Lower lobe of right lung (tissue), 2 donors: ENCODE measurements around the gene TBC1D24. TPM values are rescaled to one million over a fixed set of nuclear protein-coding genes. Genes with fewer than 3 reads are reported as not detected.
A peak's percentile ranks its signal among the peaks of the same experiment; 100 is the strongest.
"Not testable (repeated sequence)": the region's sequence is repeated elsewhere in the genome, so short reads cannot be mapped to it uniquely, and the experiment has no call there.

ENCODE experiments used
- ATAC-seq, 2 donors: fragments of 200-7000 bp; cut with Tn5 transposase; one replicate each; pipeline ENCODE4 v1.9.1; 2020 to 2022; ENCODE audit warnings: mild to moderate bottlenecking in 2 of 2, moderate library complexity in 2 of 2
- DNase-seq: peaks from one replicate; pipeline ENCODE4 v3.0.0-alpha.2; 2020
- H3K27ac ChIP-seq: fragments of 200-600 bp; one replicate; pipeline ENCODE4 v1.8.0; 2022
- H3K27me3 ChIP-seq: fragments of 200-600 bp; one replicate; pipeline ENCODE4 v1.8.0; 2022; ENCODE audit warnings: low read depth
- H3K36me3 ChIP-seq: fragments of 200-600 bp; one replicate; pipeline ENCODE4 v1.8.0; 2022; ENCODE audit warnings: mild to moderate bottlenecking
- H3K4me1 ChIP-seq: fragments of 200-600 bp; one replicate; pipeline ENCODE4 v1.8.0; 2022
- H3K4me3 ChIP-seq: fragments of 200-600 bp; one replicate; pipeline ENCODE4 v1.8.0; 2022; ENCODE audit warnings: mild to moderate bottlenecking
- H3K9me3 ChIP-seq: fragments of 200-600 bp; one replicate; pipeline ENCODE4 v1.8.0; 2022
- intact Hi-C: fragments of 100-400 bp; cut with DNase I; formaldehyde crosslinking; loops from one replicate; pipeline ENCODE4 v1.11.0; 2022
- microRNA-seq: library from miRNA; unstranded; fragments of <30 nt; microRNA quantifications from one replicate; pipeline ENCODE4 v1.2.0, GENCODE V29; 2020; ENCODE audit warnings: borderline number of aligned reads
- total RNA-seq: library from RNA; stranded (reverse); fragmentation: NEBNext Ultra II Directional; extraction: Animal tissue kit (Norgen Biotek cat#: 25700); gene quantifications from one replicate; pipeline ENCODE4 v1.2.1, GENCODE V29; 2021
- donor health status: DM: no; HTN: yes; CAD: no; lungs with severe emphysema.

TBC1D24 gene
- total RNA-seq, 1 donor from 2014 or later = 40.2 TPM

DNA sequence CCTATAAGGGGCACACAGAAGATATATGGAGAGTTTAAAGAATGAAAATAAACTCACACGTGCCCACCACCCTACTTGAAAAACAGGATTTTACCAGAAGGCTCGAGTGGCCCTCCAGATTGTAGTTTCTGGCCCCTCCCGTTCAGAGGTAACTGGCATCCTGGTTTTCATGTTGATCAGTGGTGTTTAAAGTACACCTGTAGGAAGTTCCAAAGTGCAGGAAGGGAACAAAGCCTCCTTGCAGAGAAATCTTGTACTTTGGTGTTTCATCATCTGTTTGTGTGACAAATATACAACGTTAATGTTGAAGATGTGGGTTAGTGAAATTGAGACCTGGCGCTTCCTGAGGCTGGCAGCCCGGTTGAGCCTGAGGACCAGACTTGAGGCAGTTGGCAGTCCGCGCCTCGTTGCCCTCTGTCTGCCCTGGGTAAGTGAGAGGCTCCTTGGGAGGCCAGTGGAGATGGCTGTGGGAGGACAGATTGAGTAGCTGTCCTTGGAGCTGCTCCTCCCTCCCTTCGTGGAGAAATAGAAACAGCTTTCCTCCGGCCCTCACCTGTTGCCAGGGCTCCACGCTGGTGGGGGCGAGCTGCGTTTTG lies 75.5 kb downstream of the TBC1D24 start:
- ATAC-seq = peak; percentile 69 to 70
- H3K27ac ChIP-seq, DNase-seq, H3K36me3 ChIP-seq, H3K4me3 ChIP-seq, intact Hi-C loops, H3K4me1 ChIP-seq, H3K9me3 ChIP-seq, H3K27me3 ChIP-seq: not testable (repeated sequence)

DNA sequence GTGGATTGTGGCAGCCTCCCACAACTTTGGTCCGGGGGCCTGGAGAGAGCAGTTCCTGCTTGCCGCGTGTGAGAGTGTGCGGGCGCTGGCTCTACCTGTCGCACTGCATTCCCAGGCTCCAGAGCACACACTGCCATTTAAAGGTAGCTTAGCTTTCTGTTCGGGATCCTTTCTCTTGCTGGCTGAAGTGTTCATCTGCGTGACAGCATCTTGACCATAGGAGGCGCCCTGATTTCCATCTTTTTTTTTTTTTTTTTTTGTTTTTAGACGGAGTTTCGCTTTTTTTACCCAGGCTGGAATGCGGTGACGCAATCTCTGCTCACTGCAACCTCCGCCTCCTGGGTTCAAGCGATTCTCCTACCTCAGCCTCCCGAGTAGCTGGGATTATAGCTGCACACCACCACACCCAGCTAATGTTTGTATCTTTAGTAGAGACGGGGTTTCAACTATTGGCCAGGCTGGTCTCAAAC lies 76.5 kb downstream of the TBC1D24 start:
- peak overlapping the region; percentile 7 for H3K4me3 ChIP-seq
- peak overlapping the region; percentile 5 for H3K27ac ChIP-seq

DNA sequence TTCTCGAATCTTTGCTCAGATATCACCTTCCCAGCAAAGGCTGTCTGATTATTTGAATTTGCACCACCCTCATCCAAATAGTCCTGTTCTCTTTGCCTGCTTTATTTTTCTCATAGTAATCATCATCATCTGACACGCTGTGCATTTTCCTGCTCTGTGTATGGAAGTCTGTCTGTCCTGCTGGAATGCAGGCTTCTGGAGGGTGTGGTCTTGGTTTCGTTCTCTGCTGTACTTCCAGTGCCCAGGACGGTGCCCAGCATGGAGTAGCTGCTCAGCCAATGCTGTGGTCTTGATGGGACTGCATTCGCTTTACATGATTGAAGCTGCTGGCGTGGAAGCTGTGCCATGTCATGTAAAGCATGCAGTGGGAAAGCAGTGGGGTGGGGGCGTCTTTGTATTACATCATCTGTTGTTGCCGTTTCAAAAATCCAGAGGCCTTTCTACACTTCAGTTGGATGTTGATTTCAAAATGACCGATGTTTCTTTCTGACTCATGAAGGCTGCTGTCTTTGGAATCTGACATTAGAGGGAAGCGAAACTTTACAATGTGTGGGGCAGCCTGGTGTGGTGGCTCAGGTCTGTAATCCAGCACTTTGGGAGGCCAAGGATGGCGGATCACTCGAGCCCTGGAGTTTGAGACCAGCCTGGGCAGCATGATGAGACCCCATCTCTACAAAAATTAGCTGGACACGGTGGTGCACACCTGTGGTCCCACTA lies 79.9 kb downstream of the TBC1D24 start:
- DNase-seq, H3K27ac ChIP-seq, H3K4me3 ChIP-seq, H3K9me3 ChIP-seq, H3K4me1 ChIP-seq, H3K36me3 ChIP-seq, H3K27me3 ChIP-seq, intact Hi-C loops: not testable (repeated sequence)
- peak in 1 of 2 donors; percentile 29 for ATAC-seq

More for the DNA sequence above, 76.5 kb downstream of the TBC1D24 start:
- H3K36me3 ChIP-seq, intact Hi-C loops, H3K27me3 ChIP-seq, DNase-seq, H3K9me3 ChIP-seq, H3K4me1 ChIP-seq: not testable (repeated sequence)
- peak; percentile 65 to 66 for ATAC-seq

Small RNAs within 50 kb of the gene (microRNA-seq; reads per million reads assigned to microRNA genes)
- gene MIR3178 (not detected), gene MIR6767 (not detected), gene MIR6768 (not detected)

Other genes with a start within 250 kb of the TBC1D24 start
- gene DNASE1L2, start 238.7 kb upstream of the TBC1D24 start, total RNA-seq = 2.0 TPM
- 50.4 TPM for gene ECI1, start 223.5 kb upstream of the TBC1D24 start, total RNA-seq
- 98.6 TPM for gene RNPS1, start 207.0 kb upstream of the TBC1D24 start, total RNA-seq
- 491 TPM for gene ABCA3, start 134.4 kb upstream of the TBC1D24 start, total RNA-seq
- gene CCNF, start 45.7 kb upstream of the TBC1D24 start, total RNA-seq = 3.4 TPM
- gene TEDC2, start 15.0 kb upstream of the TBC1D24 start, total RNA-seq = 0.68 TPM
- 0.24 TPM for gene NTN3, start 3.8 kb upstream of the TBC1D24 start, total RNA-seq
- gene ATP6V0C, start 38.8 kb downstream of the TBC1D24 start, total RNA-seq = 313 TPM
- 53.4 TPM for gene AMDHD2, start 45.2 kb downstream of the TBC1D24 start, total RNA-seq
- gene CEMP1, start 56.3 kb downstream of the TBC1D24 start, total RNA-seq = 1.4 TPM
- 74.4 TPM for gene PDPK1, start 62.9 kb downstream of the TBC1D24 start, total RNA-seq
- gene KCTD5, start 207.4 kb downstream of the TBC1D24 start, total RNA-seq = 24.8 TPM
- gene PRSS27, start 245.1 kb downstream of the TBC1D24 start, total RNA-seq = 1.3 TPM